Natural killer cell (primary cell): ENCODE results near the gene ATXN1. TPM values are rescaled to one million over a fixed set of nuclear protein-coding genes. Genes with fewer than 3 reads are reported as not detected.

Experiments
- ATAC-seq, 3 donors: fragments of 150-1000 bp in 2 of 3; fragments of 200-7000 bp in 1 of 3; cut with Tn5 transposase; 1 replicate in 1 of 3; 2 replicates in 2 of 3; pipeline ENCODE4 v1.10.0; 2021; ENCODE audit warnings: mild to moderate bottlenecking in 2 of 3, moderate library complexity in 2 of 3
- DNase-seq, 2 donors: peaks; one replicate each; pipeline versions ENCODE4 v3.0.0 to v3.0.0-alpha.2; 2013 to 2021; ENCODE audit warnings: mixed read lengths in 1 of 2
- H3K27ac ChIP-seq: one replicate; pipeline ENCODE4 v1.5.1; 2013; ENCODE audit warnings: mild to moderate bottlenecking, low read length
- H3K27me3 ChIP-seq: one replicate; pipeline ENCODE4 v1.6.1; 2013; ENCODE audit warnings: low read length; ENCODE audit not compliant: control insufficient read depth, insufficient read depth
- H3K36me3 ChIP-seq: one replicate; pipeline ENCODE4 v1.6.1; 2013; ENCODE audit warnings: low read length; ENCODE audit not compliant: control insufficient read depth, insufficient read depth
- H3K4me1 ChIP-seq: one replicate; pipeline ENCODE4 v1.6.1; 2013; ENCODE audit warnings: low read length; ENCODE audit not compliant: control insufficient read depth, insufficient read depth
- H3K4me3 ChIP-seq: one replicate; pipeline ENCODE4 v1.5.1; 2013; ENCODE audit warnings: low read length
- H3K9me3 ChIP-seq: one replicate; pipeline ENCODE4 v1.6.1; 2013; ENCODE audit warnings: low read length; ENCODE audit not compliant: control insufficient read depth, insufficient read depth
- H3K27ac Mint-ChIP-seq, 2 donors: one replicate each; pipeline ENCODE4 v1.8.0; 2022; ENCODE audit warnings: mild to moderate bottlenecking in 2 of 2, mixed read lengths in 2 of 2, moderate library complexity in 1 of 2
- H3K27me3 Mint-ChIP-seq, 2 donors: one replicate each; pipeline ENCODE4 v1.8.0; 2022; ENCODE audit warnings: low read depth in 2 of 2, mixed read lengths in 2 of 2
- H3K36me3 Mint-ChIP-seq: one replicate; pipeline ENCODE4 v1.8.0; 2022; ENCODE audit warnings: mixed read lengths
- H3K4me1 Mint-ChIP-seq, 2 donors: one replicate each; pipeline ENCODE4 v1.8.0; 2022; ENCODE audit warnings: mixed read lengths in 2 of 2
- H3K4me3 Mint-ChIP-seq: one replicate; pipeline ENCODE4 v1.8.0; 2022; ENCODE audit warnings: mild to moderate bottlenecking, moderate library complexity, mixed read lengths
- H3K9me3 Mint-ChIP-seq, 2 donors: one replicate each; pipeline ENCODE4 v1.8.0; 2022; ENCODE audit warnings: mixed read lengths in 2 of 2
- WGBS: methylation state at CpG from one replicate; pipeline ENCODE4 v1.1.7; 2013; ENCODE audit warnings: missing lambda C conversion rate; ENCODE audit not compliant: insufficient coverage; 5-methylcytosine and 5-hydroxymethylcytosine counted together
- intact Hi-C: fragments of 100-400 bp; cut with micrococcal nuclease; formaldehyde crosslinking; loops from one replicate; pipeline ENCODE4 v1.14.2; 2022
- total RNA-seq, 4 donors: library from RNA; stranded (reverse); fragments of 120-200 nt in 1 of 4; gene quantifications; one replicate each; pipeline versions ENCODE4 v1.2.3 to v1.2.4, GENCODE V29; 2013 to 2022
- TF ChIP-seq, protein P1 (sequence below): fragments of 200-600 bp; IDR thresholded peaks from one replicate; pipeline ENCODE4 v1.8.0; 2022; ENCODE audit warnings: antibody characterized with exemption

ATXN1 gene
- total RNA-seq, 3 donors from 2014 or later (not counting 1 experiment from before 2014, with no cell fraction given): 90.4 to 120 (median 97.9) TPM

DNA sequence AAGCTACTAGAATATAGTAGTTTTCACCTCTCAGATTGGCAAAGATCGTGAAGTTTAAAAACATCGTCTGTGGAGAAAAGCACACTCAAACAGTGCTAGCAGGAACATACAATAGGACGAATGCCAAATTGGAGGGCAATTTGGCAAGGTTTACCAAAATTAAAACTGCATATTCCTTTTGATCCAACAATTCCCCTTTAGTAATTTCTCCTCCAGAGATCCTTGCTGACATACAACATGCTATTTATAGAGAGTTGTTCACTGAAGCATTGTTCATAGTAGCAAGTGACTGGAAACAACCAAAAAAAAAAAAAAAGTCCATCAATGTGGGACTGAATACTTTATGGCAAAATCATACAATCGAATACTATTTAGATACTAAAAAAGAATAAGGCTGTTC lies 202.2 kb downstream of the ATXN1 start:
- DNase-seq (no peak), ATAC-seq (no peak)
- Mint-ChIP-seq H3K4me3 (no peak overlapping the region), H3K36me3 (no peaks in the 10 kb centered on the region), H3K9me3 (no peaks in the 10 kb centered on the region), H3K27me3 (no peaks in the 10 kb centered on the region), H3K27ac (no peak overlapping the region), H3K4me1 (peaks cover 0 to 5% of the 10 kb centered on the region in 2 donors)
- no peak overlapping the region for H3K4me3 ChIP-seq
- H3K27me3 ChIP-seq: no peaks in the 10 kb centered on the region
- no peaks in the 10 kb centered on the region for H3K4me1 ChIP-seq
- no peak overlapping the region for H3K27ac ChIP-seq
- TF ChIP-seq, protein P1, sequence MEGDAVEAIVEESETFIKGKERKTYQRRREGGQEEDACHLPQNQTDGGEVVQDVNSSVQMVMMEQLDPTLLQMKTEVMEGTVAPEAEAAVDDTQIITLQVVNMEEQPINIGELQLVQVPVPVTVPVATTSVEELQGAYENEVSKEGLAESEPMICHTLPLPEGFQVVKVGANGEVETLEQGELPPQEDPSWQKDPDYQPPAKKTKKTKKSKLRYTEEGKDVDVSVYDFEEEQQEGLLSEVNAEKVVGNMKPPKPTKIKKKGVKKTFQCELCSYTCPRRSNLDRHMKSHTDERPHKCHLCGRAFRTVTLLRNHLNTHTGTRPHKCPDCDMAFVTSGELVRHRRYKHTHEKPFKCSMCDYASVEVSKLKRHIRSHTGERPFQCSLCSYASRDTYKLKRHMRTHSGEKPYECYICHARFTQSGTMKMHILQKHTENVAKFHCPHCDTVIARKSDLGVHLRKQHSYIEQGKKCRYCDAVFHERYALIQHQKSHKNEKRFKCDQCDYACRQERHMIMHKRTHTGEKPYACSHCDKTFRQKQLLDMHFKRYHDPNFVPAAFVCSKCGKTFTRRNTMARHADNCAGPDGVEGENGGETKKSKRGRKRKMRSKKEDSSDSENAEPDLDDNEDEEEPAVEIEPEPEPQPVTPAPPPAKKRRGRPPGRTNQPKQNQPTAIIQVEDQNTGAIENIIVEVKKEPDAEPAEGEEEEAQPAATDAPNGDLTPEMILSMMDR: no peak
- peaks cover 2% of the 10 kb centered on the region for H3K36me3 ChIP-seq
- no peaks in the 10 kb centered on the region for H3K9me3 ChIP-seq
- 96% methylated on average over 3 of the region's 4 CpGs for WGBS
- intact Hi-C loops: no loop called here

DNA sequence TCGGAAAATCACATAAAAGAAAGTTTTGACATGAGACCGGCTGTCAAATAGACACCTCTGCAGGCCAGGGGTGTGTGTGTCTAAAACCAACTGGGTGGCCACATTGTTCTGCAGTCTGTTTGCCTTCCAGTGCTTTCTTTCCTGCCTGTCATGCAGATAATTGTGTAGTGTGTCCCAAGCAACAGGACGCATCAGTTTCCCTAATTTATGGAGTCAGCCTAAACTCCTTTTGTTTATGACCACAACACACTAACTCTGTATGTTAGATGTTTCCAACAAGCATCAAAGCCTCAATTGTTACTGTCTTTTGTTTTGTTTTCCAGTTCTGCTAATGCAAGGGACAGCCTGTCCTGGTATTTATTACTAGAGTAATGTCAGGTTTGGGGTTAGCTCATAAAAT lies 205.7 kb downstream of the ATXN1 start:
- Histone ChIP-seq H3K27me3 (no peaks in the 10 kb centered on the region), H3K4me1 (no peaks in the 10 kb centered on the region), H3K36me3 (peaks cover 2% of the 10 kb centered on the region), H3K4me3 (no peak overlapping the region), H3K27ac (no peak overlapping the region), H3K9me3 (no peaks in the 10 kb centered on the region)
- no peak overlapping the region for H3K27ac Mint-ChIP-seq
- TF ChIP-seq, protein P1: no peak
- WGBS: 98% methylated on average over 3 of the region's 3 CpGs
- peaks cover 0 to 11% of the 10 kb centered on the region in 2 donors for H3K4me1 Mint-ChIP-seq
- no peak for DNase-seq
- intact Hi-C loops: no loop called here
- no peaks in the 10 kb centered on the region for H3K9me3 Mint-ChIP-seq
- H3K27me3 Mint-ChIP-seq: no peaks in the 10 kb centered on the region
- H3K4me3 Mint-ChIP-seq: no peak overlapping the region
- ATAC-seq: no peak
- H3K36me3 Mint-ChIP-seq: no peaks in the 10 kb centered on the region

DNA sequence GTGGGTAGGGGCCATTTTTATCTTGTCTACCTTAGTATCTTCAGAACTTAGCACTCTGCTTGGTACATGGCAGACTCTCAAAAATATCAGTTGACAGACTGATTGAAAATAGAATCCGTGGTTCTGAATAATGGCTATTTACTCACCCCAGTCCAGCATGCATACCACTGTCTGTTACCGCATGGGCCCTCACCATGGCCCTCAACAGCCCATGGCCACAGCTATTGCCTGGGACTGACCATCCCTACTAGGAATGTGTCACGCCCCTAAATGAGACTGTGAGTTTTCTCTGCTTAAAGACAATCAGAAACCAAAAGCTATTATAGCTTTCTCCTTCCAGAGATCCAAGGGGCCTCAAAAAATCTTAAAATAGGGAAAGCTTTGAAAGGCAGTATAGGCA lies 207.7 kb downstream of the ATXN1 start:
- WGBS: 96% methylated on average over 3 of the region's 3 CpGs
- Histone ChIP-seq H3K36me3 (peaks cover 2% of the 10 kb centered on the region), H3K4me1 (no peaks in the 10 kb centered on the region), H3K27me3 (no peaks in the 10 kb centered on the region), H3K9me3 (no peaks in the 10 kb centered on the region), H3K4me3 (no peak overlapping the region), H3K27ac (no peak overlapping the region)
- H3K4me1 Mint-ChIP-seq: peaks cover 0 to 16% of the 10 kb centered on the region in 2 donors
- H3K27me3 Mint-ChIP-seq: no peaks in the 10 kb centered on the region
- TF ChIP-seq, protein P1: no peak
- DNase-seq (no peak), ATAC-seq (no peak)
- no peaks in the 10 kb centered on the region for H3K36me3 Mint-ChIP-seq
- H3K9me3 Mint-ChIP-seq: no peaks in the 10 kb centered on the region
- intact Hi-C loops: no loop called here
- H3K27ac Mint-ChIP-seq: no peak overlapping the region
- no peak overlapping the region for H3K4me3 Mint-ChIP-seq

DNA sequence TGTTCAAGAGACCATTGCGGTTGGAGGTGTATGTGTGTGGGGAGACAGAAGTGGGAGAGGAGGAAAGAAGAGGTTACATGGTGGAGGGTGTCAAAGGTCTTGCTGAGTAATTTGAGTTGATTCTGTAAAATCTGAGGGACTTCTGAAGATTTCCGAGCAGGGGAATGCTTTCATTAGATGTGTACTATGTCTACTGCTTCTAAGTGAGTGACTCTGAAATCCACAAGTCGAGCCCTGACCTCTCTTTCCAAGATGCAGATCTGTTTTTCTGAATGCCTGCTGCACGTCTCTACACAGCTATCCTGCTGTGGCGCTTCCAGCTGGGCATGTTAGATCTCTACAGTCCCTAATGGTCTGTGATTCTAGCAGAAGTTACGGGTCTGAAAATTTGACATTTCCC lies 209.8 kb downstream of the ATXN1 start:
- intact Hi-C loops: no loop called here
- H3K27me3 ChIP-seq: no peaks in the 10 kb centered on the region
- no peak overlapping the region for H3K27ac Mint-ChIP-seq
- H3K4me1 Mint-ChIP-seq: peaks cover 0 to 16% of the 10 kb centered on the region in 2 donors
- WGBS: 95% methylated on average over 6 of the region's 6 CpGs
- no peaks in the 10 kb centered on the region for H3K27me3 Mint-ChIP-seq
- ATAC-seq (no peak), DNase-seq (no peak)
- H3K36me3 ChIP-seq: peaks cover 2% of the 10 kb centered on the region
- TF ChIP-seq, protein P1: no peak
- H3K9me3 Mint-ChIP-seq: no peaks in the 10 kb centered on the region
- no peaks in the 10 kb centered on the region for H3K36me3 Mint-ChIP-seq
- H3K27ac ChIP-seq: no peak overlapping the region
- no peaks in the 10 kb centered on the region for H3K9me3 ChIP-seq
- no peak overlapping the region for H3K4me3 ChIP-seq
- no peak overlapping the region for H3K4me3 Mint-ChIP-seq
- H3K4me1 ChIP-seq: no peaks in the 10 kb centered on the region
